NCI-H1092 treated with DMSO at 0.1 percent for 48 hours (cell line): ENCODE data around the gene PARD3.

ENCODE experiments used
- DNase-seq: peaks from one replicate; lab custom pipeline; 2025; lab: John Stamatoyannopoulos, UW

PARD3 gene

DNA sequence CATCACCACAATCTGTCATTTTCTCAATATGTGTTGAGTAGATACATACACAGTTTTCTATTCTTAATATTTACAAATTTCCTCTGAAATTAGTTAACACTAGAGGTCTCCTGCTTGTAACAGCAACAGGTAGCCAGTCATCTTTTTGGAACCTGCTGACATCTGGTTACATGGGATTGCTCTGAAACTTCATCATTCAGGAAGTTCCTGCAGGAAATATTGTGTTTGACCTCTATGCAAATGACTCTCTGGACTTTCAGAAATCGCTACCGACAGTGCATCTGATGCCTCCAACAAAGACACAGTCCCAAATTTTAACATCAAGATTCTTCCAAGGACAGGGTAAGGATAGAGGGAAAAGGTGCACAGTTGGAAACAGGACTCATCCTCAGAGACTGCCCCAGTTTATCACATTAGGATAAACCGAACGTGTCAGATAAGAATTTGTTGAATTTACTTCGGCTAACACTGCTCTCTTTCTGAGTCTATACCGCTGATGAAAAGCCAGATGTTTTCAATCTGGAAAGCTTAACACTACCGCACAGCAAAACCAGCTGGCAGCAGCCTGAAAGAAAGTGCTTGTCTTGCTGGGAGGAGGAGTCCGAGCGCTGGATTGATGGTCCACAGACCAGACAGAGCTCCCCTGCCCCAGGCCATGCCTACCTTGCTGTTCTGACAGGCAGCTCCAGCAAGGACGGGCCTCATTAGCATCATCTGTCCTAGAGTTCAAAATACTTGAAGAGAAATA lies 633.4 kb downstream of the PARD3 start:
- DNase-seq, result no peak

DNA sequence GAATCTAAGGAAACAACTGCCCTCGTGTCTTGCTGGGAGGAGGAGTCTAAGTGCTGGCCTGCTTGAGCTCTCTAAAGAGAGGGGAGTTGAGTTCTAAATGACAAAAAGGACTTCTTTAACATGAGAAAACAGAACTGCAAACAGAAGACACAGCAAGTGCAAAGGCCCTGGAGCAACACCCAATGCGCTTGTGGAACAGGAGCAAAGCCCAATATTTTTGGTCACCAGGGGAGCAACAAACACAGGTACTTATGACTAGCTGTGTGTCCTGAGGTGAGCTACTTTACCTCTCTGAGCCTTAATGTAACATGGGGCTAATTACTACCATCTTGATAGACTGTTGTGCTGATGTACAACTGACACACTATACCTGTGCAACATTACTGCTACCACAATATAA lies 634.3 kb downstream of the PARD3 start:
- no peak for DNase-seq

DNA sequence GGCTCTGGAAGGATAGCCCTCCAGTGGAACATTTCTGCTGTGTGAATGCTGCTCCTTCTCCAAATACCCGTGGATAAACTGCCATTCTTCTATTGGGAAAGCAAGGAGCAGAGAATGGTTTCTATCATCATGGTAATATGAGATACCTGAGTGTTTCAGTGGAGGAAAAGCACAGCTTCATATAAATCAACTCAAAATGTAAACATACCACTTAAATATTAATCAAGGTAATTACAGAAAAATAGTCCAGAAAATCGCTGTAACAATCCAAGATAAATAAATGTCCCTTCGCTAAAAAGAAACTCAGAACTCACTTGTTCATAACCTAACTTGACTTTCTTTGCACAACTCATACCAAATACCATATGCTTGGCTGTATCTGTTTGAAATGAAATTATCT lies 635.8 kb downstream of the PARD3 start:
- DNase-seq, result no peak

DNA sequence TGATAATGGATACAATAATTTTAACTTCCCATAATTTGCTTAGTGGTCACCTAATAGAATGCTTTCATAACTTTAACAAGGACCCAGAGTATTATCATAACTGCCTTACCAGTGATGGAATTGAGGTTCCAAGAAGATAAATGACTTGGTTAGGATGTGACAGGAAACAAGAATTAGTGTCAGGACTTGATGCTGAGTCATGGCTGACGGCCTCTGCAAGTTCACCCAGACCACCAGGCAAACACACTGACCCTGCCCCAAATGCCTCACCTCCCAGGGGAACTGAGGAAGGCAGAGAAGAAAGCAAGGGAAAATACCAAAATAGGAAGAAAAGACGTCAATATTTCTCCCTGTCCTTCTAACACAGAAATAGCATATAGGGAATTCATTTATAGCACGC lies 636.3 kb downstream of the PARD3 start:
- DNase-seq, result no peak

DNA sequence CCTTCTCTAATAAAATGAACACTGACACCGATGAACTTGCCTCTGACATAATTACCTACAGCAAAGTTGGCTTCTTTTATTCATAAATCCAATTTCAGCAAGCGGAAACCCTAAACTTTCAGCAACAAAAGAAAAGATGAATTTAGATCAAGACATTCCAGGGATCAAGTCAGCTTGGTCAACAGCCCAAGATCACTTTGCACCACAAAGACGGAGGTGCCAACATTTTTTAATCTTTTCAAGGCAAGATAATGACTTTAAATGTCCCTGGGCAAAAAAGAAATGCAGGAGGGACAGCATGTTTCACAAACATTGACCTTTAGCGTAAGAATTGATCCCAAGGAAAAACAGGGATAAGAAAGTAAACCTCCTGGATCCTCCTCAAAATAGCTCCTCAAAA lies 636.9 kb downstream of the PARD3 start:
- no peak for DNase-seq

DNA sequence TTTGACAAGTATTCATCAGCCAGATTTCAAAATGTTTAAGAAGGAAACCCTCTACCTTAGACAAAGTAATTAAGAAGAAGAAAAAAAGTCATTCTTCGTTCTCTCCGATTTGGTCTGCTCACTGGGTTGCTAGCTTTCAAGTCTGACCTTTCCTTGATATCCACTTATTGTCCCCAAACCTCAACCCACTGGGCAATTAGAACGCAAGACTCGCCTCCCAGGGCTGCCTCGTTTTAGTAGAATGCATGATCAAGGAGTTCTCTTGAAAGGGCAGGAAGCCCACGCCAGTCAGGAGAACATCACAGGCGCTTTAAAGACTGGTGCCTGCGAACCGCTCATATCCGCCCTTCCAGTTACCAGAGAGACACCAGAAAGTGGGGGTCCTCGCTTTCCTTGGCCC lies 637.7 kb downstream of the PARD3 start:
- DNase-seq, result no peak

DNA sequence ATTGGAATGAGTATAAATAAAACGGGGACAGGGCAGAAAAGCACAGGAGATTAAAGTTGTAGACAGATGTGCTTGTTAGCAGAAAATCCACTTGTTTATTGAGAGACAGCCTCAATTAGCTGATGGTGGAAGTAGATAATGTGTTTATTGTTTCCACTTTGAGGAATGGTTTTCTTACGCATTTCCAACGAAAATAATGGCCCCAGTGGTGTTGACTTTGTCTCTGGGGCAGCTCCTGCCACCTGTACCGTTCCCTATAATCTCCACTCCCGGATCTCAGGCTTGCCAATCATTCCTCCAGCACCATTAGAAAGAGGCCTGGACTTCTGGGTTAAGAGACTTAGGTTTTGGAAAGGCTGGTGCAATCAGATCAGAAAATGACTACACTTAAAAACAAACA lies 638.7 kb downstream of the PARD3 start:
- DNase-seq, result peak; percentile 9

DNA sequence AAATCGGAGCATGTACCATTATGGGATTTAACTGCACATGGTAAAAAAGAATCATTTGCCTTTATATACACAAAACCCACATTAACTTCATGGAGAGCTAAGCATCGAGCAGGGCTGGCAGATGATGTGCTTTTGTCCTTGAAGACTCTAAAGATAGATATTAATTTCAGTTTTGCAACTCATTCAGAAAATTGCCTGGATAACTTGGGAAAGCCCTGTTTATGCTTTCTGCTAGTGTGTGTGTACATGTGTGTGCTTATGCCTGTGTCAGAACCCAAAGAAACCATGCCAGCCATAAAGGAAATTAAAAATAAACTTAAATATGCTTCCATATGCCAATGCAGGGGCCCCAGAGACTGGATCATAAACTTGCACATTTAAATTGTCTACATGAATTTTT lies 640.0 kb downstream of the PARD3 start:
- DNase-seq, result no peak

DNA sequence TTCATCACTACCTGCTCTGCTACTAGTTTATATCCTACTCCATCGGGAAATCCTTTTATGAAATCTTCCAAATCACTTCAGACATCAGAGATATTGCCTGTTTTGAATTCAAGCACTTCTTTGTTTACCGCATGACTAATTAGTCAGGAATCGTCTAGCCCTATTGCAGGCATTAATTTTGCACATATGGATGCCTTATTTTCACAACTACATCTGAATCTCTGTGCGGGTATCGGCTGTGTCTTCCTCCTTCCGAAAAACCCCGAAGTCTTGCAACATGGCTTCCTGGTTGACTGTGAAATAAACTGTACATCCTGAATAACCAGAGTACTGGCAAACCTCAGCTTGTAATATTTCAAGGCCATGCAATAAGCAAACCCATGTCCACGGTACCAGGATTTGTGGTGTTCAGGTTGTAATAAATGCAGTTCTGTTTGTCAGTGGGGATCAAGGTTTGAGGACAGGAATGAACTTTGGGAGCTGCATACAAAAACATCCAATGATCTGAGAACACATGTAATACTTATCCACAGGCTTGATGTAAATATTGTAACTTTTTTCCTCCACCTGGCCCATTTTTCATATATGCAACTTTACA lies 642.1 kb downstream of the PARD3 start:
- no peak for DNase-seq

DNA sequence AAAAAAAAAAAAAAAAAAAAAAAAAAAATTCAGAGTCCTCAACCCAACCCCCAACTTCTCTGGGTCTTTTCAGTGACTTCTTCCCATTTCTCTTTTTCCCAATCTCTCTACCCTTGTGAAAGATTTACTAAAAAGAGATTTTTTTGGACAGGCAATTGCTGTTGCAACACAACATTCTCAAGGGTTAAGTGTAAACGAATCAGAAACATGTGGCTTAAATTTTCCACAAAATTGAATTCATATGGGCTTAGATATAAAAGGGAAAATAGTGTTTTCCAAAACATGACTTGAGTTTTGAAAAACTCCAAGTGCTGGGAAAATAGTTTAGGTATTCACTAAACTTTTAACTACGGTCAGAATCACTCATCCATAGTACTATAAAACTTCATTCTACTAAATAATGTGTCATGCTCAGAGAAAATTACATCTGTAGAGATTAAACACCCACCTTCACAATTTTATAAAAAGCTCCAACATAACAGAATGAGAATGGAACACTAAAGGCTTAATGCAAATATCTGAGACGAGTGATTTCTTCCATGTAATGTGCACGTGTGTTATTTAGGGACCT lies 643.1 kb downstream of the PARD3 start:
- no peak for DNase-seq

DNA sequence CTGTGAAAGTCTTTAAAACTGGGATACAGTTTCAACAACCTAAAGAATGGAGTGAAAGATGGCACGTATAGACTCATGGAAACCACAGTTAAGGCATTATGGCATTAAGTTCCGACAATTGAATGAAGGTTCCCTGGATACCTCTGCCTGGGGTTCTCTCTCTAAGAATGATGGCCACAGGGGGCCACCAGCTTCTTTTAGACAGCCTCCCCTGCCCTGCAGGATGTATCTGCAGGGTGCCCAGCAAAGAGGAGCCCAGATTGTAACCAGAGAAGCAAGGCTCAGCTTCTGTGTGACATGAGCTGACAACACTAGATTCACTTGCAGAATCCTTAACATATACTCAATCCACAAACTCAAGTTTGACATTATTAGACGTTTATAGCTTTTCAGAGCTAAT lies 645.4 kb downstream of the PARD3 start:
- no peak for DNase-seq

DNA sequence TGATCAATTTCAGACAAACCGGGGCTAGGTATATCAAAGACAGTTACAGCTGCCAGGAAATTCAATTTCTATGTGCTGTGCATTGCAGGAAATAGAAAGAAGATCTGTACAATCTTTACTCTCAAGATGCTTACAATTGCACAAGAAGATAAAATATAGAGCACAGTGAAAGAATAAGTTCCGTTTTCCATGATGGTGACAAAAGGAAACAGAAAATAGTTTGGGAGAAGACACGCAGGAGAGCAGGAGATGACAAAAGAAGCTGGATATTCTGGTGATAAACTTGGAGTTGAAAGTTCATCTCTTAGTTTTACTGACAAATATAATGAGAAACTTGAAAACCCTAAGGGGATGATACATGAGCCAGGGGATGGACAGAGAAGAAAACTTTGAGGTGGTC lies 646.0 kb downstream of the PARD3 start:
- no peak for DNase-seq

DNA sequence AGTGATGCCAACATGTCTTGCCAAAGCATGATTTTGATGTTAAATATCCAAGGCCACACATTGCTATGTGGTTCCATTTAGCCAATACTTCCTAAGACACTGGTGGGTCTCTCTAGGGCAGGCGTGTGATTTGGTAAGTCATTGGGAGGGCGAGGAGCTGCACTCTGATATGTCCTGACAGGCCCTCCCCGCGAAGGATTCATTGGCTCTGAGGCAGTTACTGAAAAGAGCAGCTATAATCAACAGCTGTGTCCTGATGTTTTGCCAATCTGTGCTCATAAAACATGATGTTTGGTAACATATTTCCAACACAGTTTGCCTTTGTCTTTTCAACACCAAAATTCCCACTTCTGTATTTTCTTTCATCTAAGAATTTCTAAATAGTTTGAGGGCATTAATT lies 646.7 kb downstream of the PARD3 start:
- DNase-seq, result no peak

DNA sequence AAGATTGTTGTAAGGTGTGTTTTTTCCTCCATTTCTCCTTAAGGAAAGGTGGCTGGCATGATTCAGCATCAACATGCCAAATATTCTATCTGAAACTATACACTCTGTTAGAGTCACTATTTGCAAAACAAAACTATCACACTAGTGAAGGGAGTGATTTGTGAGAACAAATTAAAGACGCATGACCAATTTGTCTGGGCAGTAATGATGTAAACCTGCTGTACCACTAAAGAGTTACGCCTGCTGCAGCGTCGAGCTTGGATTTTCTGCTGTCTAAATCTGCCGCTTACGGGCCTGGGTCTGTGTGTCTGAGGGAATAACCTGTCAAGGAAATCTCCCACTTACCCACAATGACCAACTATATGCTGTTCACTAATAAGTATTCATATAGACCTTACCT lies 648.3 kb downstream of the PARD3 start:
- no peak for DNase-seq

DNA sequence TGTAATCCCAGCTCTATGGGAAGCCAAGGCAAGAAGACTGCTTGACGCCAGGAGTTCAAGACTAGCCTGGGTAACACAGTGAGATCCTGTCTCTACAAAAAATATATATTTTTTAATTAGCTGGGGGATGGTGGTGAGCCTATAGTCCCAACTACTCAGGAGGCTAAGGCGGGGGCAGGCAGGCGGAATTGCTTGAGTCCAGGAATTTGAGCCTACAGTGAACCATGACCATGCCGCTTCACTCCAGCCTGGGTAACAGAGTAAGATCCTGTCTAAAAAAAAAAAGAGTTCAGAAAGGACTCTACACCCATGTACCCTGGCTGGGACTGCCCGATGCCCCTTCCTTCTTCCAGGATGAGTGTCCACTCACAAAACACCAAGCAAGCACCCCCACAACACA lies 648.7 kb downstream of the PARD3 start:
- no peak for DNase-seq

DNA sequence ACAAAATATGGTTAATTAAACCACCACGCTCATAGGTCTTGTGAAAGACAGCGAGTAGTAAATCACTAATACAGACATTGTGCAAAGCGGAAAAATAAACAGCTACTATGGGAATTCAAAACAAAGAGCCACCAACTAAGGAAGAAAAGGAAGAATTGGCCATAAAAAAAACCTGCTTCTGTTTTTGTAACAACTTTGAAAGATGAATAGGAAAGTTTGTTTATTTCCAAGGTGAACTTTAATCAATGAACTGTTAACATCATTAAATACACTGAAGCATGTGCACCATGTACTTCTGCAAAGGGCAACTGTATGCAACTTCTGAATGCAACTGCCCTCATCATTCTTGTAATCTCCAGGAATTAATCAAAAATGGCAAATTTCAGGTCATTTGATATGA lies 651.1 kb downstream of the PARD3 start:
- no peak for DNase-seq

DNA sequence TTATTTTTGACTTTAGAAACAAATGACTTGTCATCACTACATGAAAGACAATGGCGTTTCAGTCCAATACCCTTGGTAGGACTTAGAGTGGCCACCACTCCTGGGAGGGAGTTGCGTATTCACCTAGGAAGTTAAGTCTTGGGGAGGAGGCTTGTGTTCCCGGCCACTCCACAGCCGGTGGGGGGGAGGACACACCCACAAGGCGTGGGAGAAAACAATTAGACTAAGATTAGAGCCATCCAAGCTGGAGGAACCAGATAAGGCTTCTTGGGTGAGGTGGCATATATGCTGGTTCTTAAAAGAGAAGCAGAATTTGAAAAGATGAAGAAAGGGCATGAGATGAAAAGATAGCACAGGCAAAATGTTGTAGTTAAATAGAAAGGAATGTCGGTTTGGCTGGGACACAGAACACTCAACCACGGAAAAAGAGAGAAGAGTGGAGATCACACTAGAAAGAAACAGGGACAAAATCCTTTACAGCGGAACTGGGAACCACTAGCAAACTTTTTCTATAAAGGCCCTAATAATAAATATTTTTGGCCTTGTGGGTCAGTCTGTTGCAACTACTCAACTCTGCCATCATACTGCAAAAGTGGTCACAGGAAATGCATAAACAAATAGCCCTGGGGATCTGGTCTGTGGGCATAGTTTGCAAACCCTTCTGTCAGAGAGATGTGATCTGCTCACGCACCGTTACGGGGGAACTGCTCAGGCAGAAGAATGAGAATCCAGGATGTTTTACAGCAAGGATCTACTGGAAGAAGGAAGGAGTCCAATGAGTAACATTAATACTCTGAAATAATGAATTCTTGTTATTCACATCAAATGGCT lies 651.8 kb downstream of the PARD3 start:
- no peak for DNase-seq

DNA sequence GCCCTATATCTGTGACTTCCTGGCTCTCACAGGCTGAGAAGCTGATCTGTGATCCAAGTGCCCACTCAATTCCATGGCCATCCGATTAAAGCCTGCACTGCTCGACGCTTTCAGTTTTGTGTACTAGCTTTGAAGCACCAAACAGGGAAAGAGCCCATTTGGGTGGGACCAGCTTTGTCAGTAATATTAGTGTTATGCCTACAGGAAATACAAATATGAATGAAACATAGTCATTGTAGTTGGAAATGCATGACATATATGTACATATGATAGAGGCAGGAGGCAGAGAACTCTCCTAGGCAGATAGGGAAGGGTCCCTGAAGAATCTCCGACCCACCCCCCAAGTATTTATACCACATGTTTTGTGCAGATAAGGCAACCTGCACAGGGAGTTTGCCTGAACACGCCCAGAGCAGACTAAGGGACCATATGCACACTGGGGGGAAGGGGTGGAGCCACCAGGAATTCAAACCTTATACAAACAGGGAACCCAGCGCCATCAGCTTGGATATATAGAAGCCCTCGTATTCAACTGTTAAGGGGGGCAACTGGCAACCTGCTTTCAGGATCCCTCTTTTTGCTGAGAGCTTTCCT lies 653.2 kb downstream of the PARD3 start:
- no peak for DNase-seq

DNA sequence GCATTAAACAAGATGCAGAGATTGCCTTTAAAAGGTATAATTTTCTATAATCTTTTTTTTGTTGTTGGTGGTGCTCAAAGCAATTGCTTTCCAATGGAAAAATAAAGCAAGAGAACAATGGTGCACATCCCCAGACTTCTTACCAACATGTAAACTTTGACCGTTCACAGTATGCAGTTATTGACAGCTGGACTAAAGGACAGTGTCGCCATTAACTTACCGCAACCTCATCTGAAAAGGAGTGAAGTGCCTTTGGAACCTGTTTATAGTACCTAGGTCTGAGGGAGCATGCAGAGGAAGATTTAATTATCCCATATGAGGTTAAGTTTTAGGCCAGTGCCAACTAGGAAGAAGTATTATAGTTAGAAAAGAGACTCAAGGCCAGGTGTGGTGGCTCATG lies 654.5 kb downstream of the PARD3 start:
- no peak for DNase-seq

DNA sequence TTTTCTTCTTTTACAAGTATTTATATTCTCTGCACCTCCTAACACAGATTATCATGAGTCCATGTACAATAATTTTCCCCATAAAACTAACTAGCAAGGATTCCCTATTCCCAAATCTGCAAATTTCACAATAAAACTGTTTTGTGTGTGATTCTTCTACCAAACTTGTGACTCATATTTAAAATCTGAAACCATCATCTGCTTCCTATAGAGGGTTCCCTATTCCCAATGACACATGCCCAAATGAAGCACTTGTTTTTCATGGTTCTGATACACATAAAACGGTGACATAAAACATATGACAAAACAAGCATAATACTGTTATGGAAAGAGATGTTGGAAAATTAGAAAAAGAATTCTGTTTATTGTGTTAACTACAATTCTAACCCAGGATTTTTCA lies 657.6 kb downstream of the PARD3 start:
- no peak for DNase-seq

DNA sequence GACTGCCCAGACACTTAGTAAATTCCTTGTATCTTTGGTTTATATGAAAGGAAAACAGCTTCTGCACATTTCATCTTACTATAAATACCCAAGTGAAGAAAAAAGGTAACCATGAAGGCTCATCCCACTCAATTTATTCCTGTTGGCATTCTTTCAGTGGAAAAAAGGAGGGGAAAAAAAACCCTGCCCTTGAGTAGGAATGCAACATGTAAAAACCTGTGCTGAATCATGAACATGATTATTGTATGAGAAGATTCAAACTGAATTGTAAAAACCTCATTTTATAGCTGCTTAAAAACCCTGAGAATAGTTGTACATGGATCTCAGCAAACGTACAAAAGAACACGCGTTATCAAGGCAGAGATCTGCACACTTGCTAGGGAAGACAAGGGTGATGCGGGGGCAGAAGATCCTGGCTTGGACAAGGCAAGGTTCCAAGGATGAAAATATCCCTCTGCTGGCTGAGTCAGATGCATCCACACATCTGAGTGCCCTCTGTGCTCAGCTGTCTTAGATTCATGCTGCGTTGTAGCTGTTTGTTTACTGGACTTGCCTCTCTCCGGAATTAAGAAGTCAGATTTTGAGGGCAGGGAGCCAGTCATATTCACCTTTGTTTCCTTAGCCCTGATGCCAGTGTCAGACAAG lies 658.2 kb downstream of the PARD3 start:
- no peak for DNase-seq

DNA sequence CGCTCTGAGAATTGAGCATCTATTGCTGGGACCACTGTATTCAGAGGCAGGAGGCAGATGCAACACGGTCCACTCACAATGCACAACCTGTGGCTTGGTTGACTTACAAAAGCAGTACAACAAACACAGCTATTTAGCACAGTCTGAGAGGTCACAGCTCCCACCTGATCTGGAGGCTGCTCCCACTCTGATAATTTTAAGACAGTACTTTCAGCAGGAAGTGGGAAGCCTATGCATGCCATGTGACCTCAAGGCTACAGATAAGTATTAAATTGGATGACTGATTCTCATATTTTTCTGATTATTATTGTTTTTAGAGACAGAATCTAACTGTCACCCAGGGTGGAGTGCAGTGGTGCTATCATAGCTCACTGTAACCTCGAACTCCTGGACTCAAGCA lies 659.3 kb downstream of the PARD3 start:
- no peak for DNase-seq
